ENCODE data around the gene DNAH9.
A peak's percentile ranks its signal among the peaks of the same experiment; 100 is the strongest.

DNAH9 gene

DNA sequence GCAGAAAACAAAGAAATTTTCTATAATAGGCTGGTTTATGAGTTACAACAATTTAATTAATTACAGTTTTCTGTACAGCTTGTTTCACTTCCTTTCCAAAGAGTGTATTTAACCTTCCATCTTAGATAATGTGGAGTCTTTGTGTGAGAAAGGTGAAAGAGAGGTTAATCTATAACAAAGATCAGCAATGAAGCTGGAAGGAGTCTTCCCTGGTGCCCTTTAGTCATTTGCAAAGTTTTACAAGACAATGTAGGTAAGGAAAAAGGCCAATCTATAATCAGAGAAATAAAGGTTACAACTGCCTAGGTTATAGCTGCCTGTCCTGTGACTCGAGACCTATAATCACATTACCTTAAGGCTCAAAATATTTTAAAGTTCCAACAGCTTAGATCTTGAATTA, 257.0 kb downstream of the DNAH9 start:
- no peak for DNase-seq

DNA sequence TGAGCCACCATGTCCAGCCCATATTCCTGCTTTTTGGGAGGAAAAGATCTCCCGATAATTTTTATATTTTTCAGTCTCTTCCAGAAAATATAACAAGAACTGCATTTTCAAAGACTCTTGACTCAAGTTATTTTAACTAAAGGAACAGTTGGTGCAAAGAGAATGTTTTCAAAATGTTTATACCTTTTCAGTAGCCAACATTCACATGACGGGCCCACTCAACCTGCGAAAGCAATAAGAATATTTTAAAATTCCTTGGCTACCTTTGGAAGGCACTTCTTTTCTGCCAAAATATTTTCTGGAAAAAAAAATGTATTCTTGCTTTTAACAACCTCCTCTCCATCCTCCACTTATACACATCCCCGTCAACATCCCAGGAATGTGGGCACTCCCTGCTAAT, 258.7 kb downstream of the DNAH9 start:
- no peak for DNase-seq

DNA sequence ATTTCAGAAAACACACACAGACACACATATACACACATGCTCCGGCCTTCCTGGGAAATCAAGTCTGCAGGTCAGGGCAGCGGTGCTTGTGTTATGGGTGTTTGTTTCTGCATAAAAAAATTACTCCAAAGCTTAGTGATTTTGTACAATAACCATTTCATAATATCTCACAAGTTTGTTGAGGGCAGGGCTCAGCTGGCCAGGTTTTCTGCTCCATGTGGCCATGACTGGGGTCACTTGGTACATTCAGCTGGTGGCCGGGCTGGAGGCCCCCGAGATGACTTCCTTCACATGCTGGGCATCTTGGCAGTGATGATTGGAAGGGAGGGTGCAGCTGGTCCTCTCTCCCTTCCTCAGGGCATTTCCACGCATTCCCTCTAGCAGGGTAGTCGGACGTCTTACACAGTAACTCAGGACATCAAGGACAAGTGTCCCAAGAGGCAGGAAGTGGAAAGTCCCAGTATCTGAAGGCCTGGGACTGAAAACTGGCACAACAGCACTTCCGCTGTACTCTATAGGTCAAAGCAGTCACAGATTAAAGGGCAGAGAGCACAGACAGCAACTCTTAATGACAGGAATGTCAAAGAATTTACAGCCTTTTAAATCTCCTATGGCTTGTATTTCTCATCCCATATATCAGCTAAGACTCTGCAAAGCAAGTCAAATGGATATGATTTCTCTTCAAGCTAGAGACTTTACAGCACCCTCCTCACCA, 271.6 kb downstream of the DNAH9 start:
- DNase-seq: no peak

DNA sequence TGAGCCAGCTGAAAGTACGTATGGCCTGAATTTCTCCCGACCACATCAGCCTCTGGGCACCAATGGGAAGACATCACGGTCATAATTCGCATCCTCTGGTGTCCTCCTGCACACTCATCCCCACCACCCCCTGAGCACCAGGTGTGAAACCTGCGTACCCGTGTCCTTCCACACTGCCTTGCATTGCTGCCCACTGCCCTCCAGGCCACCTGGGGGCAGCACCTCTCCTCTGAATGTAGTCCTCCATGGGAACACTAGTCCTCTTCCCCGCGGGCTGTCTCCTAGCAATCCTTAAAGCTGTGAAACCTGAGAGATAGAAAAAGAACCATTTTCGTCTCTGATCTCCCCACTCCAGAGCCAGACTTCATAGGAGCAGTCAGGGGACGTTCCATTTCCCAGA, 273.5 kb downstream of the DNAH9 start:
- DNase-seq: no peak

DNA sequence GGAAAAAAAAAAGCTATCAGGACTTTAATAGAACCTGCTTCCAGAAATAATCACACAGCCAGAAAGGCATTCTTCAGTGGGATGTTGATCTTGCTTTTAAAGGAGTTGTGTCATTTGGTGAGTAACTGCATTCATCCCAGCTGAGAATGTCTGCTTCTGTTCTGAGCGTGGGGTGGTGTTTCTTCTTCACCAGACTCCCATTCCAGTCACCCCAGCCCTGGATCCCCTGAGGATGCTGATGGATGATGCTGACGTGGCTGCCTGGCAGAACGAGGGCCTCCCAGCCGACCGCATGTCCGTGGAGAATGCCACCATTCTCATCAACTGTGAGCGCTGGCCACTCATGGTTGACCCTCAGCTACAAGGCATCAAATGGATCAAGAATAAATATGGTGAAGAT, 276.5 kb downstream of the DNAH9 start:
- no peak for DNase-seq

- no peak for DNase-seq
These were observed 282.4 kb downstream of the DNAH9 start for GRCh38 chr17:11880714-11881113.

DNA sequence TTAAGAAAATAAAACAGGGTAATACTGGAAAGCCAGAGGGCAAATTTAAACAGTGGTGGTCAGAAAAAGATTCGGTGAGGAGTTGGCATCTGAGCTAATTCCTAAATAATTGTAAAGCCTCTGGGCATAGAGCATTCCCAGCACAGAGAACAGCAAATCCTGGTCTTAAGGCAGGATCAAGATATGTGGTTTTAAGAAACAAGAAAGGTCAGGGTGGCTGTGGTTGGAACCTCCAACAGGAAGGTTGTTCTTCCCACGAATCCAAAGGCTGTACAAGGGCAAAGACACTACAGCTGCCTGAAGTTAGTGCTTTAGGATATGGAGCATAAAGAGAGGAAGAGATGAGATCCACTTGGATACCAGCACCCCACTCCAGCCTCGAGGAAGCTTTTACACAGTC, 284.4 kb downstream of the DNAH9 start:
- DNase-seq: no peak

- DNase-seq: no peak
These were observed 286.8 kb downstream of the DNAH9 start for GRCh38 chr17:11885051-11885450.

DNA sequence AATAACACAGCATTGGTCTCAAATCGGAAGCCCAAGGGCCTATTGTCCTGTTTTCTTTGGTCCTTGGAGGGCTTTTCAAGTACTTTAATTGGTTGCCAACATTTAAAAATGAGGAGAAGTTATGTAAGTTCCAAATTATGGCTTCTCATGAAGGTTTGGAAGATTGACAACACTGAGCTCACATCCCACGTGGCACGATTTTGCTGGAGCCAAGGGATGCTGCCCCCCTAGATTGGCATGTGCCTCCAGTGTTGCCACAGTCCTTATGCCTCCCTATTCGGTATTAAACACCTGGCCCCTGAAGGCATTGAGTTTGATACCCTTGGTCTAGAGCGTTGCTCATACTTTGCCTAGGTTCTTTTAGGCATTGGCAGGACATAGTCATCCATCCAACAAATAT, 291.0 kb downstream of the DNAH9 start:
- no peak for DNase-seq

DNA sequence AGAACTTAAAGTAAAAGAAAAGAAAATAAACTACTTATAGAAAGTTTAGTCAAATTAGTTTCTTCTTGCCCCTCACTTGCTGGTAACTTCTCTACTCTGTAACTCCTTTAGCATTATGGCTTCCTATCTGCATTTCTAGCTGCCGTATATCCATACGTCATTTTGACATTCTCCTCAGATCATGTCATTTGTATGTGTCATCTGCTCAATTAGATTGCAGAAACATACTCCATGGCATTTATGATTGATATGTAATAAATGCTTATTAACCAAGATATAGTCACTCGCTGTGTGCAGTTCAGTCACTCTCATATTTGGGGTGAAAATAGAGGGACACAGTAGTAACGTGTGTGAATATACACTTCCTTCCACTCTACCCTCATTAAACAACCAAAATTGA, 295.6 kb downstream of the DNAH9 start:
- DNase-seq: no peak

- no peak for DNase-seq
These were observed 297.9 kb downstream of the DNAH9 start for GRCh38 chr17:11896199-11896598.

GRCh38 chr17:11898526-11899235, 300.4 kb downstream of the DNAH9 start:
- peak; percentile 27 for DNase-seq

GRCh38 chr17:11899537-11899942, 301.3 kb downstream of the DNAH9 start:
- peak; percentile 23 for DNase-seq

- DNase-seq: no peak
These were observed 301.8 kb downstream of the DNAH9 start for GRCh38 chr17:11900041-11900476.

DNA sequence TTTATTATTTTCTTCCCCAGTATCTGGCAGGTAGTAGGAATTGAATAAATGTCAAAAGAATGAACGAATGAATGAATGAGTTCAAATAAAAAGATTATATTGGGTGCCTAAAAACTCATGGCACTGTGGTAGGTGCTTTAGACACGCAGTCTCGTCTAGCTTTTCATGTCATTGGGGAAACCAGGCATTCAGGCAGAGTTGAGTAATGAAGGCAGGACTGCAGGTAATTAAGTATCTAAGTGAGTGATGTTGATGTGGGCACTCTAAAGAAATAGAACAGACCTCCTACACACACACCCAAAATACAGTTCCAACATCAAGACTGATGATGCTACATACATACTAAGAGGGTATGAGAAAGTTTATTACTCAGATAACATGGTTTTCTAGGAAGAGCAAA, 302.4 kb downstream of the DNAH9 start:
- no peak for DNase-seq

- DNase-seq: no peak
These were observed 303.7 kb downstream of the DNAH9 start for GRCh38 chr17:11901931-11902330.

DNA sequence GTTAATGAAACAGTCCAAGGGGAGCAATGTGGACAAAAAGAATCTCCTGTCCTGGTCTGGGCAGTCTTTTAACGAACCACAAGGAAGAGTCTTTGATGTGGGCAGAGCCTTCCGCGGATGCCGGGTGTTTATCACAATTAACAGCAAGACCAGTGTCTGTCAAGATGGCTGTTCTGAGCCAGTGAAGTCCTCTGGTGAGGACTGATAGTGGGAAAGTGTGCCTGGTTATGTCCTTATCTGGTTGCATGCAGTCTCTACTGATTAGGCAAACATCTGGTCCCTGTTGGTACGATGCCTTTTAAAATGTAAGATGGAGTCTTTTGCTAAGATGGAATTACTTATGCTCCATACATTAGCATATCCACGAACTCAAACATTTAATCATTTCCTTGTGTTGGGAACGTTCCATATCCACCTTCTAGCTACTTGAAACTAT, 310.5 kb downstream of the DNAH9 start:
- no peak for DNase-seq

GRCh38 chr17:11909348-11909747, 311.1 kb downstream of the DNAH9 start:
- no peak for DNase-seq

DNA sequence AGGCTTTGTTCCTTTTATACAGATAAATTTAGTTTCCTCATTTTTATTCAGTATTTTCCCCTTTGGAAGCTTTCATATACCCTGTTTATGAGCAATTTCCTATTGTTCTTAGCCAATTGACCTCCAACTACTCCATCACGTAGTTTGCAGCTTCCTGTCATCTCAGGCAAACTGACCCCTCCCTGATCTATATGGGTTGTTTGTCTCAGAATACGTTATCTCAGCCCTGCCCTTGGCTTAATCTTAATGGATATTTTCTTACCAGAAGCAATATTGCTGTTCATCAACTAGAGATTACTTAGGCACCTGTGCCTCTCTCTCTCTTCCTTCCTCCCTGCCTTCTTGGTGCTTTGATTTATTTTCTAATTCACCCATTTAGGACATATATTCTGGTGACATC, 317.8 kb downstream of the DNAH9 start:
- DNase-seq: no peak

DNA sequence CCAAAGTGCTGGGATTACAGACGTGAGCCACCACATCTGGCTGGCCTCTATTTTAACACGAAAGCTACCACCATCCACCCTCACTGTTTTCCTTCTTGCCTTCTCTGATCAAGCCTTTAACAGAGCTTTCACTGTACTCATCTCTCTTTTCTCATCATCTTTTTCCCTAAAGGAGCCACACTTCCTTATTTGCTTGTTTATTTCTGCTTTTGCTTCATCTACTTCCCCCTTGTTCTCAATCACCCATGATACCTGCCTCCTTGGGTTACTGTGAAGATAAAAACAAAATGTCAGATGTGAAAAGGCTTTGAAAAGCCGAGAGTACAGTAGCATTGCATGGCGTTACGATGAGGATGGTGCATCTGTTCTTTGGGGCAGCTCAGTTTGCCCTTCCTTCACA, 319.1 kb downstream of the DNAH9 start:
- no peak for DNase-seq

GRCh38 chr17:11921296-11921695, 323.0 kb downstream of the DNAH9 start:
- DNase-seq: no peak

- DNase-seq: no peak
These were observed 324.4 kb downstream of the DNAH9 start for GRCh38 chr17:11922638-11923037.

DNA sequence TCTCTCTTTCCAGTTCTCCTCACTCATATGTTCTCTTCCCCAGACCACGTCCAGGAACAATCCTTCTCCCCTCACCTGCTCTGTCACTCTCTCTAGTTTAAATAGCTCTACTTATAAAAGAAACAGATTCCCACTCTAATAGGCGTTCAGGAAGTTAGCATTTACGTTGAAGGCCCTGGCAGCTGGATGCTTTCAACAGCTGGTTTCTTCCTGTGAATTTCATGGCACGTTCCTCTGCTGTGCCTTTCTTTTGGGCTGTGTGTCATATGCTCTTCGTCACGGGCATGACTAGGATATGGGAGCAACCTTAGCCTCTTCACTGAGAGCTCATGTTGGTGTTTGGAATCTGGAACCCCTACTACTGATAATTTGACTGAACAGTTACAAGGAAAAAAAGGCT, 325.8 kb downstream of the DNAH9 start:
- DNase-seq: no peak

DNA sequence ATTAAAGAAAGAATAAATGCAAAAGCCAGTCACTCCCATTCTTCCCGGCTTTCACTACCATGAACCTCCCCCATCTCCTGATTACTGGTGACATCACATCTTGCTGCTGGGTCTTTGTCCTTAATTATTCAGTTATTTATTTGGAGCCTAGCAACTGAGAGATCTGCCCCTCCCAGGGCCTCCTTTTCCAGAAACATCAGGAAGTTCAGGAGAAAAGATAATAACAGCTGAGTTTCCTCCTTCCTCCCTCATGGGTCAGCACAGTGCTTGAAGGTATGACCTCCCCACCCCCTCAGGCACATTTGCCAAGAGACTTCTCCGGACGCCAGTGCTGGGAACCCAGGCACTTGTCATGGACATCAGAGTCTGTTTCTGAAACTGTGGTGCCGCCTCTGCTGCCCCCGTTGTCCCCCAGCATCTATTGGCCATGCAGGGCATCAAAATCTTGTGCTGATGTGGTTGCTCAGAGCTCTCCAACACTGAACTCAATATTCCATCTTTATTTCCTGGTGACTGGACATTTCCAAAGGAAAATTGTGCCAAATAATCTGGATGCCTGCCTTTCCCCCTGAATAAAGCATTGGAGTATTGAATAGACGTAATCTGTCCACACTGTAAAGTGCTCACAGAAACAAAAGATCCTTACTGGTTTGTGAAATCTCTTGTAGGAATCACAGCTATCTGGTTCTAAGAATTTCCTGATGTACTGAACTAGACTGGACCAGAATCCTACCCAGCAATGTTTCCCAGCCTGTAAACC, 327.2 kb downstream of the DNAH9 start:
- no peak for DNase-seq
